ENCODE results near the gene NPR2. TPM values are rescaled to one million over a fixed set of nuclear protein-coding genes. Genes with fewer than 3 reads are reported as not detected.

NPR2 gene
- total and polyA plus RNA-seq, 2 of the 13 experiments (the other 11 are each of a cell fraction or from before 2014, with no cell fraction given), result 7.4 to 9.4 TPM

GRCh38 chr9:35812025-35812602, 20.7 kb downstream of the NPR2 start, which contains the start of gene SPAG8 (continued):
- TF ChIP-seq, protein P1, sequence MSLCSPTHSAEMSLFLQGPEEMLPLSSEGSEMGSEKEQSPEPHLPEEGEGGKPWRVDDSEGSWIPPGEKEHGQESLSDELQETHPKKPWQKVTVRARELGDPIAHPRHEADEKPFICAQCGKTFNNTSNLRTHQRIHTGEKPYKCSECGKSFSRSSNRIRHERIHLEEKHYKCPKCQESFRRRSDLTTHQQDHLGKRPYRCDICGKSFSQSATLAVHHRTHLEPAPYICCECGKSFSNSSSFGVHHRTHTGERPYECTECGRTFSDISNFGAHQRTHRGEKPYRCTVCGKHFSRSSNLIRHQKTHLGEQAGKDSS (CRISPR knock-in tag; IDR thresholded peaks at IDR 0.05; ENCODE audit: borderline replicate concordance, low read depth), result peak; percentile 36; the same call in 1 of the 2 replicates
- peak; percentile 90 for TF ChIP-seq ZFP91 (CRISPR knock-in tag; IDR thresholded peaks at IDR 0.05; ENCODE audit: borderline replicate concordance)
- TF ChIP-seq GLI4 (CRISPR knock-in tag; IDR thresholded peaks at IDR 0.05; ENCODE audit: borderline replicate concordance), result no peak
- TF ChIP-seq ZSCAN30 (CRISPR knock-in tag; IDR thresholded peaks at IDR 0.05), result no peak
- TF ChIP-seq FOSL2 (CRISPR knock-in tag; IDR thresholded peaks at IDR 0.05), result peak; percentile 37; the same call in 1 of the 2 replicates
- peak; percentile 32; the same call in 1 of the 2 replicates for TF ChIP-seq PHF8 (CRISPR knock-in tag; IDR thresholded peaks at IDR 0.05)
- TF ChIP-seq ZNF75D (CRISPR knock-in tag; IDR thresholded peaks at IDR 0.05; ENCODE audit: borderline replicate concordance), result no peak
- TF ChIP-seq ZNF703 (CRISPR knock-in tag; IDR thresholded peaks at IDR 0.05; ENCODE audit: borderline replicate concordance), result no peak
- no peak for TF ChIP-seq DNMT1 (CRISPR knock-in tag; IDR thresholded peaks at IDR 0.05)
- peak; percentile 13; the same call in 1 of the 2 replicates for TF ChIP-seq RFX5 (IDR thresholded peaks at IDR 0.05; ENCODE audit: low read depth, low read length)
- TF ChIP-seq E2F2 (CRISPR knock-in tag; IDR thresholded peaks at IDR 0.05; ENCODE audit: borderline replicate concordance), result no peak; the same call in 1 of the 2 replicates
- TF ChIP-seq ZNF839 (CRISPR knock-in tag; IDR thresholded peaks at IDR 0.05; ENCODE audit: borderline replicate concordance), result no peak
- TF ChIP-seq, protein P2, sequence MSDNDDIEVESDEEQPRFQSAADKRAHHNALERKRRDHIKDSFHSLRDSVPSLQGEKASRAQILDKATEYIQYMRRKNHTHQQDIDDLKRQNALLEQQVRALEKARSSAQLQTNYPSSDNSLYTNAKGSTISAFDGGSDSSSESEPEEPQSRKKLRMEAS (IDR thresholded peaks at IDR 0.05), result peak; percentile 73
- TF ChIP-seq ASH2L (IDR thresholded peaks at IDR 0.05; ENCODE audit: insufficient read length, low read depth, low read length), result no peak
- TF ChIP-seq, protein P3, sequence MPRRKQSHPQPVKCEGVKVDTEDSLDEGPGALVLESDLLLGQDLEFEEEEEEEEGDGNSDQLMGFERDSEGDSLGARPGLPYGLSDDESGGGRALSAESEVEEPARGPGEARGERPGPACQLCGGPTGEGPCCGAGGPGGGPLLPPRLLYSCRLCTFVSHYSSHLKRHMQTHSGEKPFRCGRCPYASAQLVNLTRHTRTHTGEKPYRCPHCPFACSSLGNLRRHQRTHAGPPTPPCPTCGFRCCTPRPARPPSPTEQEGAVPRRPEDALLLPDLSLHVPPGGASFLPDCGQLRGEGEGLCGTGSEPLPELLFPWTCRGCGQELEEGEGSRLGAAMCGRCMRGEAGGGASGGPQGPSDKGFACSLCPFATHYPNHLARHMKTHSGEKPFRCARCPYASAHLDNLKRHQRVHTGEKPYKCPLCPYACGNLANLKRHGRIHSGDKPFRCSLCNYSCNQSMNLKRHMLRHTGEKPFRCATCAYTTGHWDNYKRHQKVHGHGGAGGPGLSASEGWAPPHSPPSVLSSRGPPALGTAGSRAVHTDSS (CRISPR knock-in tag; conservative IDR thresholded peaks at IDR 0.05), result no peak
- no peak for TF ChIP-seq GPN1 (CRISPR knock-in tag; IDR thresholded peaks at IDR 0.05; ENCODE audit: borderline replicate concordance)
- TF ChIP-seq ZKSCAN8 (CRISPR knock-in tag; IDR thresholded peaks at IDR 0.05; ENCODE audit: borderline replicate concordance), result 0 out of 2 replicates have a peak, but pooled peaks have one; percentile 18
- no peak for TF ChIP-seq ZNF296 (CRISPR knock-in tag; conservative IDR thresholded peaks at IDR 0.05)
- peak; percentile 75 for TF ChIP-seq IKZF5 (CRISPR knock-in tag; IDR thresholded peaks at IDR 0.05)
- peak in 1 of 2 experiments; percentile 83; a peak in 2 of 4 replicates for TF ChIP-seq KLF16 (CRISPR knock-in tag; IDR thresholded peaks at IDR 0.05)
- TF ChIP-seq THRA (CRISPR knock-in tag; IDR thresholded peaks at IDR 0.05; ENCODE audit: borderline replicate concordance), result peak; percentile 63
